Ovary (tissue), 9 donors: Measurements from ENCODE around the gene CCDC141. TPM values are rescaled to one million over a fixed set of nuclear protein-coding genes. Genes with fewer than 3 reads are reported as not detected.

Experiments
- DNase-seq, 5 donors: peaks; one replicate each; pipeline ENCODE4 v3.0.0-alpha.2; 2019 to 2020
- H3K27ac ChIP-seq, 2 donors: fragments of 200-600 bp; one replicate each; pipeline versions ENCODE4 v1.5.1 to v1.8.0; 2019 to 2022
- H3K27me3 ChIP-seq: fragments of 200-600 bp; one replicate; pipeline ENCODE4 v1.8.0; 2022
- H3K36me3 ChIP-seq: fragments of 200-600 bp; sonication (generic); one replicate; pipeline ENCODE4 v1.5.1; 2019
- H3K4me1 ChIP-seq: one replicate; pipeline ENCODE4 v1.8.1; 2013; ENCODE audit warnings: mild to moderate bottlenecking, moderate library complexity; ENCODE audit not compliant: insufficient read depth
- H3K4me3 ChIP-seq: fragments of 200-600 bp; sonication (generic); one replicate; pipeline ENCODE4 v1.5.1; 2017
- H3K9me3 ChIP-seq, 2 donors: fragments of 200-600 bp in 1 of 2; sonication (generic) in 1 of 2; one replicate each; pipeline versions ENCODE4 v1.5.1 to v1.8.1; 2013 to 2019; ENCODE audit warnings: mild to moderate bottlenecking in 1 of 2, moderate library complexity in 1 of 2
- CTCF ChIP-seq, 3 donors: fragments of 450-650 bp in 2 of 3; fragments of 200-600 bp in 1 of 3; IDR thresholded peaks; one replicate each; pipeline versions ENCODE4 v1.5.1 to v1.8.0; 2016 to 2022; ENCODE audit warnings: antibody characterized with exemption in 3 of 3, mild to moderate bottlenecking in 1 of 3
- EP300 ChIP-seq: sonication (generic); formaldehyde crosslinking; IDR thresholded peaks from one replicate; pipeline ENCODE4 v1.6.1; 2017; ENCODE audit warnings: antibody characterized with exemption
- POLR2A ChIP-seq: fragments of 450-650 bp; IDR thresholded peaks from one replicate; pipeline ENCODE4 v1.6.1; 2017; ENCODE audit warnings: antibody characterized with exemption, mild to moderate bottlenecking, moderate library complexity
- WGBS, 3 donors: extraction: QIAGEN DNeasy Blood & Tissue Kit in 1 of 3; methylation state at CpG; one replicate each; pipeline versions ENCODE4 v1.1.5 to v1.1.7; 2013 to 2017; 5-methylcytosine and 5-hydroxymethylcytosine counted together
- intact Hi-C, 4 donors: fragments of 100-400 bp; cut with DNase I; formaldehyde crosslinking; loops; one replicate each; pipeline versions ENCODE4 v1.11.0 to v1.15.1; 2022 to 2023
- polyA plus RNA-seq, 2 donors: library from polyadenylated mRNA; stranded (reverse); fragments of 200-250 nt in 1 of 2; fragments of 350-450 nt in 1 of 2; fragmentation: Illumina TruSeq in 1 of 2; extraction: RNeasy Lipid Tissue Mini Kit (QIAGEN cat#74804) in 1 of 2; gene quantifications; one replicate each; pipeline ENCODE4 v1.2.3, GENCODE V29; 2013 to 2014
- total RNA-seq, 7 donors: library from RNA; depleted of rRNA in 2 of 7; stranded (reverse); fragments of >200 nt in 2 of 7; fragmentation: NEBNext Ultra II Directional in 3 of 7; extraction: Animal tissue kit (Norgen Biotek cat#: 25700) in 3 of 7; gene quantifications; one replicate each; pipeline versions ENCODE4 v1.1.0 to v1.2.4, GENCODE V29; 2016 to 2023
- donor health status: DM: no; HTN: no; CAD: no; lungs with moderate emphysema.
- donor health status: DM: no; HTN: no; CAD: no.
- donor health status: Bipolar disorder and iron deficiency.
- donor health status: DM: yes; HTN: yes; CAD: no.
- donor health status: DM: no; HTN: no; CAD: no.
- donor health status: DM: yes; HTN: yes; CAD: no.

The CCDC141 gene
- total and polyA plus RNA-seq, 9 donors: 0.35 to 6.2 (median 0.77) TPM

- 87 to 90% (median 90%) methylated on average over 5 of the region's 5 CpGs for WGBS, 3 donors
- DNase-seq: no peak
- intact Hi-C loops: no loop called here
- Histone ChIP-seq H3K4me3 (no peak overlapping the region), H3K27ac (no peak overlapping the region), H3K36me3 (no peaks in the 10 kb centered on the region), H3K9me3 (no peaks in the 10 kb centered on the region), H3K27me3 (no peaks in the 10 kb centered on the region), H3K4me1 (no peaks in the 10 kb centered on the region)
- TF ChIP-seq EP300 (no peak), CTCF (IDR thresholded peaks at IDR 0.05) (no peak), POLR2A (no peak)
These were observed 262.0 kb downstream of the CCDC141 start for GRCh38 chr2:178787934-178788333.

GRCh38 chr2:178787155-178787554 lies 262.8 kb downstream of the CCDC141 start:
- H3K4me3 ChIP-seq: no peak overlapping the region
- intact Hi-C loops: no loop called here
- H3K9me3 ChIP-seq: no peaks in the 10 kb centered on the region
- no peak overlapping the region for H3K27ac ChIP-seq
- DNase-seq: no peak
- no peaks in the 10 kb centered on the region for H3K4me1 ChIP-seq
- no peaks in the 10 kb centered on the region for H3K36me3 ChIP-seq
- H3K27me3 ChIP-seq: no peaks in the 10 kb centered on the region
- TF ChIP-seq POLR2A (no peak), CTCF (IDR thresholded peaks at IDR 0.05) (no peak), EP300 (no peak)
- WGBS, 3 donors: 45 to 64% (median 61%) methylated on average over 2 of the region's 2 CpGs

DNA sequence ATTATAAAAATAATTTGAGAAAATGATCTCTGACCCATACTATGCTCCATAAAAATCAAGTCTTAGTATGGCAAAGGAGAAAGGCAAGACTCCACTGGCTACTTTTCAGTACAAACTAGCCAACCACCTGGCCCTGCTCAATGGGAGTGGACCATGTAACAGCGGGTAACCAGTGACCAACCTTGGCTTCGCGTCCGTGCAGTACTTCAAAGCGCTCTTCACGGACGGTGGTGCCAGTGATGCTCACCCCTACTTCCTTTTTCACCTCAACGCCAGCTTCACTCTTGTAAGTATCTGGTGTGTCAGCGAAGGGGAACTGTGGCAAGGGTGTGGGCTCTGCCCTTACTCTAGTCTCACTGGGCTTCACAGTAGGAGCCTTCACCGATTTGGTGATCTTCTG lies 266.0 kb downstream of the CCDC141 start:
- no peak overlapping the region for H3K4me3 ChIP-seq
- H3K27ac ChIP-seq: no peak overlapping the region
- no peaks in the 10 kb centered on the region for H3K27me3 ChIP-seq
- TF ChIP-seq POLR2A (no peak), EP300 (no peak)
- no peaks in the 10 kb centered on the region for H3K4me1 ChIP-seq
- intact Hi-C loops: no loop called here
- H3K9me3 ChIP-seq: no peaks in the 10 kb centered on the region
- H3K36me3 ChIP-seq: no peaks in the 10 kb centered on the region
- no peak for DNase-seq
- 94 to 95% (median 95%) methylated on average over 10 of the region's 10 CpGs for WGBS, 3 donors

GRCh38 chr2:178782236-178782635 lies 267.7 kb downstream of the CCDC141 start:
- Histone ChIP-seq H3K27me3 (no peaks in the 10 kb centered on the region), H3K4me3 (no peak overlapping the region), H3K4me1 (no peaks in the 10 kb centered on the region), H3K36me3 (no peaks in the 10 kb centered on the region), H3K27ac (no peak overlapping the region), H3K9me3 (no peaks in the 10 kb centered on the region)
- TF ChIP-seq POLR2A: no peak
- TF ChIP-seq EP300: no peak
- no peak for TF ChIP-seq CTCF (IDR thresholded peaks at IDR 0.05)
- no peak for DNase-seq
- 91 to 92% (median 91%) methylated on average over 7 of the region's 7 CpGs for WGBS, 3 donors
- intact Hi-C loops: no loop called here

Other genes with a start within 250 kb of the CCDC141 start
- 10 to 100 TPM in 1 of 7 donors, 1 to 10 TPM in 5, under 1 TPM in 1; 0.56 to 12.9 (median 1.8) TPM for gene TTN, start 242.7 kb downstream of the CCDC141 start, total RNA-seq
- gene TTN, start 242.7 kb downstream of the CCDC141 start, polyA plus RNA-seq: under 1 TPM; 0.17 to 0.18 TPM
- gene SESTD1, start 214.7 kb upstream of the CCDC141 start, total RNA-seq: 10 to 100 TPM; 11.7 to 54.2 (median 41.5) TPM
- 10 to 100 TPM in 1 of 2 donors, 1 to 10 TPM in 1; 6.9 to 24.4 TPM for gene SESTD1, start 214.7 kb upstream of the CCDC141 start, polyA plus RNA-seq